GM12873 (cell line): ENCODE data around the gene EBLN2.

Experiments
- TF ChIP-seq, protein P1 (sequence below): IDR thresholded peaks from 2 replicates; pipeline ENCODE4 v1.5.1; 2012; ENCODE audit warnings: low read depth, mild to moderate bottlenecking, moderate library complexity, low read length, control low read depth; ENCODE audit not compliant: insufficient read depth; ENCODE audit errors: missing control alignments

EBLN2 gene

DNA sequence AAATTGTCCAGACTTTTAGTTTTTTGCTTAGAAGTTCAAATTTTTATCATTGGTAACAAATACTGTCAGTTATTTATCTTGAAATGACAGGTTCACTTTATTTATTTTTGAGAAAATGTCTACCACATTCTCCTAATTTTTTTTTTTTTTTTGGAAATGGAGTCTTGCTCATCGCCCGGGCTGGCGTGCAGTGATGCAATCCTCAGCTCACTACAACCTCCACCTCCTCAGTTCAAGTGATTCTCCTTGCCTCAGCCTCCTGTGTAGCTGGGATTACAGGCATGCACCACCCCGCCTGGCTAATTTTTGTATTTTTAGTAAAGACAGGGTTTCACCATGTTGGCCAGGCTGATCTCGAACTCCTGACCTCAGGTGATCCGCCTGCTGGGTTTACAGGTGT lies 16.1 kb upstream of the EBLN2 start:
- TF ChIP-seq, protein P1, sequence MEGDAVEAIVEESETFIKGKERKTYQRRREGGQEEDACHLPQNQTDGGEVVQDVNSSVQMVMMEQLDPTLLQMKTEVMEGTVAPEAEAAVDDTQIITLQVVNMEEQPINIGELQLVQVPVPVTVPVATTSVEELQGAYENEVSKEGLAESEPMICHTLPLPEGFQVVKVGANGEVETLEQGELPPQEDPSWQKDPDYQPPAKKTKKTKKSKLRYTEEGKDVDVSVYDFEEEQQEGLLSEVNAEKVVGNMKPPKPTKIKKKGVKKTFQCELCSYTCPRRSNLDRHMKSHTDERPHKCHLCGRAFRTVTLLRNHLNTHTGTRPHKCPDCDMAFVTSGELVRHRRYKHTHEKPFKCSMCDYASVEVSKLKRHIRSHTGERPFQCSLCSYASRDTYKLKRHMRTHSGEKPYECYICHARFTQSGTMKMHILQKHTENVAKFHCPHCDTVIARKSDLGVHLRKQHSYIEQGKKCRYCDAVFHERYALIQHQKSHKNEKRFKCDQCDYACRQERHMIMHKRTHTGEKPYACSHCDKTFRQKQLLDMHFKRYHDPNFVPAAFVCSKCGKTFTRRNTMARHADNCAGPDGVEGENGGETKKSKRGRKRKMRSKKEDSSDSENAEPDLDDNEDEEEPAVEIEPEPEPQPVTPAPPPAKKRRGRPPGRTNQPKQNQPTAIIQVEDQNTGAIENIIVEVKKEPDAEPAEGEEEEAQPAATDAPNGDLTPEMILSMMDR = no peak

DNA sequence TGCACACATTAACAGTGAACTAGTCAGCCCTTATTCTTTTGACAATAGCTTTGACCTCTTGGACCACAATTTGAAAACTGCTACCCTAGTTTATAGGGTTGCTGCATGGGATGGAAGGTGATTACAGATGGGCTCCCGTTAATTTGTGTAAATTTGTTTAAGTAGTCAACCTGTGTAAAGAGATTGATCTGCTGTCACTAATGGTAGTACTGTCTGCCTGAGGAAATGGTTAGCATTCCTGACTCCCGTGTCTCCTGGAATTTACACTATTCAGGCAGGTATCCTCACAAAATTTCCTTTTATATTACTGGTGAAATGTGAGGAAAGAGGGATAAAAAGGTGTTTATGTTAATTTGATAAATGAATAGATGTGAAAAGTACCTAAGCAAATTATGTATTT lies 15.3 kb upstream of the EBLN2 start:
- TF ChIP-seq, protein P1 = no peak

DNA sequence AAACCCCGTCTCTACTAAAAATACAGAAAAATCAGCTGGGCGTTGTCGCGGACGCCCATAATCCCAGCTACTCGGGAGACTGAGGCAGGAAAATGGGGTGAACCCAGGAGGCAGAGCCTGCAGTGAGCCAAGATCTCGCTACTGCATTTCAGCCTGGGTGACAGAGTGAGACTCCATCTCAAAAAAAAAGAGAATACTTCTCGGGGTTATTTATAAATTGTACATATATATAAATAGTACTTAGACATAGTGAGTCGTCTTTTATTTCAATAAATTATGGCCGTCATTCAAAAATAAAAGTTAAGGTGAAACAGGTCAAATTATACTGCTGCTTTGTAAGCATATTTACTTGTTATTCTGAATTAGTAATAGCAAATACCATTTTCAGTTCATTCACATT lies 12.1 kb upstream of the EBLN2 start:
- TF ChIP-seq, protein P1 = no peak

DNA sequence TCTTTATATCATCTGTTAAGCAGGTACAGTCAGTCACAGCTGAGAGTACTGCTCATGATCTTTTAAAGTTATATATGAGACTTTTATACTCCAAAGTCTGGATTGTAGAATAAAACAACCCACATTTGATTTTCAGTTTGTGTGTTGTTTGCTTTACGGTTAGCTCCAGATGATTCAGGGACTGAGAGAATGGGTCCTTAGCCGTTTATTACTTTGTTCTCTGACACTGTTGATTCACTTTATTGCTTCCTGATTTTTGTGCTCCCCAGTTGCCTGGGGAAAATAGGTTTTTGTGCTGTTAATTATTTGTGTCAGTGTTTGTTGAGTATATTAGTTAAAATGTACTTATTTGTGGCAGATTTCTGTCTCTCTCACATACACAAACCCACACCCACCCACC lies 8.6 kb upstream of the EBLN2 start:
- TF ChIP-seq, protein P1 = no peak

DNA sequence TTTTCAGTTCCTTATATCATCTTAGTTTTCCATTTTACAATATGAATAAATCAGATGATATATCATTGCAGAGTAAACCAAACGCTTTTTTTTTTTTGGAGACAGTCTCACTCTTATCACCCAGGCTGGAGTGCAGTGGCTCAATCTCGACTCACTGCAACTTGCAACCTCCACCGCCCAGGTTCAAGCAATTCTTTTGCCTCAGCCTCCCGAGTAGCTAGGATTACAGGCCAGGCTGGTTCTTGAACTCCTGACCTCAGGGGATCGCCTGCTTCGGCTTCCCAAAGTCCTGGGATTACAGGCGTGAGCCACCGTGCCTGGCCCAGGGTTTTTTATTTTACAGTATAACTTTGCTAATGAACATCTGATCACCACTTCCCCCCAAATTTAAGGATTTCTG lies 5.9 kb upstream of the EBLN2 start:
- TF ChIP-seq, protein P1 = no peak

DNA sequence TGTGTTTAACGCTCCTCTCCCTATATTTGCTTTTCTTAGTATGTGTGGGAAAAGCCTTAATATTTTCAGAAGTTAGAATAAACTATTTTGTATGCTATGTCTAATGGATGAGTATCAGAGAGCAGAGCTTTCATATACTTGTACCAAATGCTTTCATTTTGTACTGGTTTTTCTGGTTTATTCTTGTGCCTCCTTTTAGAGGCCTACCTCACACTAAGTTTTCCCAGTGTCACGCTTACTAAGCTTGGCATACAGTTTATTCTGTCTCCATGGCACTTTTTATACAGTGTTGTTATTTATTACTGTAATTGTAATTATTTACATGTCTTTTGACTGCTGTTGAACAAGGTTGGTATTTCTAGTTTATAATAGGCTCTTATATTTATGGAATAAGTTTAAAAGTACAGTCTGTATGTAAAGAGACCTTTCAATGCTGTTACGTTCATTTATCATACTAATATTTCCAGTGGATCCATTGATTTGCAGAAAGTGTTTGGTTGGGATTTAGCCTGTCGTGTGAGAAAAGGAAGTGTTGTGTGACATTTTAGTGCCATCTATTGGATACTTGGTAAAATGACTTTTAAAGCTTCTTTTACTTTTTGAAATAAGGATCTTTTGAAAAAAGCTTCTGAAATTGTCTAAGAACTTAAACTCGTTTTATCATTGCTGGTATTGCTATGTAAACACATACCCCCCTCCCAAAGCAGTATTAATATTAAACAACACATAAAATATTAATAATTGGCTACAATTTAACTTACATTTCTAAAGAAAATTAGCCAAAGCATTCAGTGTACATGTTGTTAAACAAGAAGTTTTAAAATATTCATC lies 5.2 kb upstream of the EBLN2 start:
- TF ChIP-seq, protein P1 = peak; percentile 39

DNA sequence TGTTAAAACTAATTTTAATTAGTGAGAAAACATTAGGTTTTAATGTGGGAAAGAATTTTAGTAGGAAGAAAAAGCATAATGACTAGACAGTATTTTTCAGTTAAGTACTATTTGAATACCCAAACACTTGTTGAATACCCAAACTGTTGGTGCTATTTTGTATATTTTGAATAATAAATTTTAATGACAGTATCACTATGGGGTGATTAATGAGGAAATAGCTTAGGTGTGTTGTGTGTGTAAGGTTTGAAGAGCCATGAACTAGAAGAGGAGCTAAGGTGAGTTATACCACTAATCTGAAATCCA lies 4.7 kb upstream of the EBLN2 start:
- TF ChIP-seq, protein P1 = no peak
